MM.1S (cell line): ENCODE results near the gene C19orf67.

Experiments used
- EZH2 ChIP-seq: fragments of 300-600 bp; sonication (generic); optimal IDR thresholded peaks from 2 replicates; pipeline ENCODE3; 2017; ENCODE audit warnings: low read depth, mild to moderate bottlenecking, antibody characterized with exemption, low read length, mixed read lengths
- EZH2phosphoT487 ChIP-seq: fragments of 300-600 bp; sonication (generic); IDR thresholded peaks from 2 replicates; pipeline ENCODE4 v1.6.1; 2018; ENCODE audit warnings: antibody characterized with exemption, low read length
- TF ChIP-seq, protein P1 (sequence below): fragments of 300-600 bp; sonication (generic); IDR thresholded peaks from 2 replicates; pipeline ENCODE4 v1.5.1; 2016; ENCODE audit warnings: antibody characterized with exemption, low read length, mixed read lengths

DNA sequence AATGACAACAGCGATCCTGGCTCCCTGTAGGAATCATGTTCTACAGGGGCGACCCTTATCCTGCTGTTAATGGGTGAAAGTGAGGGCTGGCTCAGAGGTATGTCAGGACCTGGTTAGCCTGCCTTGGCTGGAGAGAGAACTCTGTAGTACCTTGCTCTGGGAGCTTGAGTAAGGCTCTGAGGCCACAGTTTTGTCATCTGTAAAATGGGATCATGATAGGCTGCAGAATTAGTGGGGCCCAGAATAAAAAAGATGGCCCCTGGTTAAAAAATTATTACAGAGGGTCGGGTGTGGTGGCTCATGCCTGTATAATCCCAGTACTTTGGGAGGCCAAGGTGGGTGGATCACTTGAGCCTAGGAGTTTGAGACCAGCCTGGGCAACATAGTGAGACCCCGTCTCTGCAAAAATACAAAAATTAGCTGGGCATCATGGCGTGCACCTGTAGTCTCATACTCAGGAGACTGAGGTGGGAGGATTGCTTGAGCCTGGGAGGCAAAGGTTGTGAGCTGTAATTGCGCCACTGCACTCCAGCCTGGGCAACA lies 15.5 kb upstream of the C19orf67 start:
- TF ChIP-seq, protein P1, sequence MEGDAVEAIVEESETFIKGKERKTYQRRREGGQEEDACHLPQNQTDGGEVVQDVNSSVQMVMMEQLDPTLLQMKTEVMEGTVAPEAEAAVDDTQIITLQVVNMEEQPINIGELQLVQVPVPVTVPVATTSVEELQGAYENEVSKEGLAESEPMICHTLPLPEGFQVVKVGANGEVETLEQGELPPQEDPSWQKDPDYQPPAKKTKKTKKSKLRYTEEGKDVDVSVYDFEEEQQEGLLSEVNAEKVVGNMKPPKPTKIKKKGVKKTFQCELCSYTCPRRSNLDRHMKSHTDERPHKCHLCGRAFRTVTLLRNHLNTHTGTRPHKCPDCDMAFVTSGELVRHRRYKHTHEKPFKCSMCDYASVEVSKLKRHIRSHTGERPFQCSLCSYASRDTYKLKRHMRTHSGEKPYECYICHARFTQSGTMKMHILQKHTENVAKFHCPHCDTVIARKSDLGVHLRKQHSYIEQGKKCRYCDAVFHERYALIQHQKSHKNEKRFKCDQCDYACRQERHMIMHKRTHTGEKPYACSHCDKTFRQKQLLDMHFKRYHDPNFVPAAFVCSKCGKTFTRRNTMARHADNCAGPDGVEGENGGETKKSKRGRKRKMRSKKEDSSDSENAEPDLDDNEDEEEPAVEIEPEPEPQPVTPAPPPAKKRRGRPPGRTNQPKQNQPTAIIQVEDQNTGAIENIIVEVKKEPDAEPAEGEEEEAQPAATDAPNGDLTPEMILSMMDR = no peak
- TF ChIP-seq EZH2 (no peak), EZH2phosphoT487 (no peak)
